IPS-15b (cell line): ENCODE measurements around the gene ZP3.
A peak's percentile ranks its signal among the peaks of the same experiment; 100 is the strongest.
"Not testable (repeated sequence)": the region's sequence is repeated elsewhere in the genome, so short reads cannot be mapped to it uniquely, and the experiment has no call there.

Experiments
- H3K27me3 ChIP-seq: one replicate; pipeline ENCODE4 v1.6.1; 2013; ENCODE audit warnings: low read length; ENCODE audit not compliant: control insufficient read depth, insufficient read depth
- H3K36me3 ChIP-seq: one replicate; pipeline ENCODE4 v1.6.1; 2013; ENCODE audit warnings: low read length; ENCODE audit not compliant: control insufficient read depth, insufficient read depth
- H3K4me1 ChIP-seq: one replicate; pipeline ENCODE4 v1.6.1; 2013; ENCODE audit warnings: mild to moderate bottlenecking, low read length; ENCODE audit not compliant: control insufficient read depth, insufficient read depth
- H3K4me3 ChIP-seq: one replicate; pipeline ENCODE4 v1.5.1; 2013; ENCODE audit warnings: low read depth, low read length
- H3K9ac ChIP-seq: one replicate; pipeline ENCODE4 v1.6.1; 2013; ENCODE audit warnings: low read depth, mild to moderate bottlenecking, low read length
- H3K9me3 ChIP-seq: one replicate; pipeline ENCODE4 v1.6.1; 2013; ENCODE audit warnings: mild to moderate bottlenecking, low read length; ENCODE audit not compliant: control insufficient read depth, insufficient read depth

ZP3 gene

DNA sequence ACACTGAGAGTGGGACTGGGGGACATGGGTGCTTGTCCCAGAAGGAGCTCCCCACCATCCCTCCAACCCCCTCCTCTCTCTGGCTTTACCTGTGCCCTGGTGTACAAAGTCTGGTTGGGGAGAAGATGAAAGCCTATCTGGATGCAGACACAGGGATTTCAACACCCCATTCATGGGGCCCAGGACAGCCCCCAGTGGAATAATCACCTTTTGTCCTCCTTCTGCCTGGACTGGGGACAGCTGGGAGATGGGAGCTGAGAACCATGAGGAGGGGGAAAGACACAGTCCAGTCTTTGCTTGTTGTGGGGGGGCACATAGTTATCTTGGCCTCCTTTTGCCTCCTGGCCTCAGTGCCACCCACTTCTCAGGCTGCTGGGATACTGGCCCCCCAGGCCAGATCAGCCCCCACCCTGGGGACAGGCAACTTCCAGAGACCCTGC, 16.6 kb upstream of the ZP3 start:
- H3K4me1 ChIP-seq: peaks cover 10% of the 10 kb centered on the region
- H3K9me3 ChIP-seq: no peaks in the 10 kb centered on the region
- H3K27me3 ChIP-seq: peaks cover 2% of the 10 kb centered on the region
- no peaks in the 10 kb centered on the region for H3K36me3 ChIP-seq
- no peak overlapping the region for H3K9ac ChIP-seq
- H3K4me3 ChIP-seq: no peak overlapping the region

DNA sequence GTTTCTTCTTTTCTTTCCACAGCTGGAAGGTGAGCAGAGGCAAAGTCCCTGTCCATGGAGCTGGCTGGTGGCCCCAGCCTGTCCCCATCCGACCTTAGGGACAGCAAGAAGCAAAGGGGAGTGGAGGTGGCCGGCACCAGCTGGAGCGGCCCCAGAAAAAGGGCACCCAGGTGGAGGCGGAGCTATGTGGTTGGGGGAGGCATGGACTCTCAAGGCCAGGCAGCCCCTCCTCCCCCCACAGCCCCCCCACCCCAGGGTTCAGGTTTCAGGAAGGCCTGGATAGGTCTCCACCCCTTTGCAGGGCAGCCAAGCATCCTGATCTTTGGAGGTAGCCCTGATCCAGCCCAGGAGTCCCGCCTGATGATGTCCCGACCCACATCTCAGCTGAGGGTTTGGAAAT, 15.2 kb upstream of the ZP3 start, which contains the start of gene SSC4D:
TSS of gene SSC4D (minus strand) at position 161 of the 400 bp plus-strand sequence. CDS start 5,258 bp downstream, outside the sequence.
- peaks cover 7% of the 10 kb centered on the region for H3K4me1 ChIP-seq
- no peaks in the 10 kb centered on the region for H3K9me3 ChIP-seq
- peaks cover 2% of the 10 kb centered on the region for H3K27me3 ChIP-seq
- peak within 1 kb of the TSS; percentile 65 for H3K4me3 ChIP-seq
- no peaks in the 10 kb centered on the region for H3K36me3 ChIP-seq
- H3K9ac ChIP-seq: peak within 1 kb of the TSS; percentile 37

DNA sequence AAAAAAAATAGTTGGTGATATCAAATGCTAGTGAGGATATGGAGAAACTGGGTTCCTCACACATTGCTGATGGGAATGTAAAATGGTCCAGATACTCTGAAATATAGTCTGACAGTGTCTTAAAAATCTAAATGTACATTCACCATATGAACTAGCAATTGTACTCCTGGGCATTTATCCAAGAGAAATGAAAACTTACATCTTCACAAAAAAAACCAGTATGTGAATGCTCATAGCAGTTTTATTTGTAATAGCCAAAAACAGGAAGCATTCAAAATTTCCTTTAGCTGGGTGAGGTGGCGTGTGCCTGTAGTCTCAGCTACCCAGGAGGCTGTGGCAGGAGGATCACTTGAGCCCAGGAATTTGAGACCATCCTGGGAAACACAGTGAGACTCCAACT, 13.1 kb upstream of the ZP3 start:
- H3K9me3 ChIP-seq: no peaks in the 10 kb centered on the region
- H3K36me3 ChIP-seq: no peaks in the 10 kb centered on the region
- H3K4me1 ChIP-seq: peaks cover 7% of the 10 kb centered on the region
- H3K4me3 ChIP-seq: no peak overlapping the region
- peaks cover 2% of the 10 kb centered on the region for H3K27me3 ChIP-seq
- H3K9ac ChIP-seq: no peak overlapping the region

DNA sequence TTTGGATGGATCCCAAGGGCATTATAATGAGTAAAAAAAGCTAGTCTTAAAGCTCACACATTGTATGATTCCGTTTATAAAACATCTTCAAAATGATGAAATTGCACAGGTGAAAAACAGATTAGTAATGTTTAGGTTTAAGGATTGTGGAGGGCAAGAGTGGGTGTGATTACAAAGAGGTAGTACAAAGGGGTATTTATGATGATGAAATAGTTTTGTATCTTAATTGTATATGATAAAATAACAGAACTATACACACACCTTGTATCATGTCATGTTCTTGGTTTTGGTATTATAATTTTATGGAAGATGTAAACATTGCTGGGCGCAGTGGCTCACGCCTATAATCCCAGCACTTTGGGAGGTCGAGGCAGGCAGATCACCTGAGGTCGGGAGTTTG, 12.5 kb upstream of the ZP3 start:
- Histone ChIP-seq H3K27me3 (peaks cover 2% of the 10 kb centered on the region), H3K9ac (no peak overlapping the region), H3K9me3 (no peaks in the 10 kb centered on the region), H3K36me3 (no peaks in the 10 kb centered on the region), H3K4me3 (no peak overlapping the region), H3K4me1 (peaks cover 7% of the 10 kb centered on the region)

DNA sequence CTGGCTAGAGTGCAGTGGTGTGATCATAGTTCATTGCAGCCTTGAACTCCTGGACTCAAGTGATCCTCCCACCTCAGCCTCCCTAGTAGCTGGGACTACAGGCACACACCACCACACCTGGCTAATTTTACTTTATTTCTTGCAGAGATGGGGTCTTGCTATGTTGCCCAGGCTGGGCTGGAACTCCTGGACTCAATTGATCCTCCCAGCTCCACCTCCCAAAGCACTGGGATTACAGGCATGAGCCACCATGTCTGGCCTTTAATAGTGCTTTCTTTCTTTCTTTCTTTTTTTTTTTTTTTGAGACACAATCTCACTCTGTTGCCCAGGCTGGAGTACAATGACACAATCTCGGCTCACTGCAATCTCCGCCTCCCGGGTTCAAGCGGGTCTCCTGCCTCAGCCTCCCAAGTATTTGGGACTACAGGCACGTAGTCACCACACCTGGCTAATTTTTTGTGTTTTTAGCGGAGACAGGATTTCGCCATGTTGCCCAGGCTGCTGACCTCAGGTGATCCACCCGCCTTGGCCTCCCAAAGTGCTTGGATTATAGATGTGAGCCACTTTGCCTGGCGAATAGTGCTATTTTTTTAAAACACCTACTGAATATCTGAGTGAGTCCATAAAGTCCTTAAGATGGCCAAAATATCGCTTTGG, 7.0 kb upstream of the ZP3 start:
- H3K4me3 ChIP-seq, H3K9me3 ChIP-seq, H3K36me3 ChIP-seq, H3K27me3 ChIP-seq, H3K4me1 ChIP-seq, H3K9ac ChIP-seq: not testable (repeated sequence)

DNA sequence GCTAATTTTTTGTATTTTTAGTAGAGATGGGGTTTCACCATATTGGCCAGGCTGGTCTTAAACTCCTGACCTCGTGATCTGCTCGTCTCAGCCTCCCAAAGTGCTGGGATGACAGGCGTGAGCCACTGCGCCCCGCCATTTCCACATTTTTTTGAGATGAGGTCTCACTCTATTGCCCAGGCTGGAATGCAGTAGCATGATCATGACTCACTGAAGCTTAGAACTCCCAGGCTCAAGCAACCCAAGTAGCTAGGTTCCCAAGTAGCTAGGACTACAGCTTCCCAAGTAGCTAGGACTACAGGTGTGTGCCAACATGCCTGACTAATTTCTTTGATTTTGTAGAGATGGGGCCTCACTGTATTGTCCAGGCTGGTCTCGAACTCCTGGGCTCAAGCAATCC, 3.7 kb upstream of the ZP3 start:
- not testable (repeated sequence) for H3K9me3 ChIP-seq, H3K36me3 ChIP-seq, H3K4me3 ChIP-seq, H3K9ac ChIP-seq, H3K4me1 ChIP-seq, H3K27me3 ChIP-seq

DNA sequence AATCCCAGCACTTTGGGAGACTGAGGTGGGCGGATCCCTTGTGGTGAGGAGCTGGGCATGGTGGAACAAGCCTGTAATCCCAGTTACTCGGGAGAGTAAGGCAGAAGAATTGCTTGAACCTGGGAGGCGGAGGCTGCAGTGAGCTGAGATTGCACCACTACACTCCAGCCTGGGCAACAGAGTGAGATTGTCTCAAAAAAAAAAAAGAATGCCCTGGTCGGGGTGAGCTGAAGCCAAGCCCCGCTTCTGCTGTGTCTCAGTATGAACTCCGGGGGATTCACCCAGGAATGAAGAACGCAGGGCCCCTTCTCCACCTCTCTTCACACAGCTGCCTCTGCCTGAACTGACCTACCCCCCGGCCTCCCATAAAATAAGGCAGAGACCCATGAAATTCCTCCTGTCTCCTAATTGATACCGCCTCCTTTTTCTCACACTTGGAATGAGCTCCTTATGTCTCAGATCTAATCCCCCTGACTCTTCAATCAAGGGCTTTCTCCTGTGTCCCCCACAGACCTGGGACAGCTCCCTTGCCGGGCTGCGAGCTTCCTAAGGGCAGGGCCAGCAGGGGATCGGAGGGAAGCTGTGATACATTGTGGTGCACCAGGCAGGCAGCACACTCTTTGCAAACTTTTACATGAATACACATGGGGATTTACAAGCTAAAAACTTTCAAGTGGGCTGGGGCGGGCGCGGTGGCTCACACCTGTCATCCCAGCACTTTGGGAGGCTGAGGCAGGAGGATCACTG, 911 bp upstream of the ZP3 start:
- Histone ChIP-seq H3K27me3 (no peaks in the 10 kb centered on the region), H3K4me3 (no peak overlapping the region), H3K36me3 (no peaks in the 10 kb centered on the region), H3K4me1 (peaks cover 3% of the 10 kb centered on the region), H3K9me3 (no peaks in the 10 kb centered on the region), H3K9ac (no peak overlapping the region)

DNA sequence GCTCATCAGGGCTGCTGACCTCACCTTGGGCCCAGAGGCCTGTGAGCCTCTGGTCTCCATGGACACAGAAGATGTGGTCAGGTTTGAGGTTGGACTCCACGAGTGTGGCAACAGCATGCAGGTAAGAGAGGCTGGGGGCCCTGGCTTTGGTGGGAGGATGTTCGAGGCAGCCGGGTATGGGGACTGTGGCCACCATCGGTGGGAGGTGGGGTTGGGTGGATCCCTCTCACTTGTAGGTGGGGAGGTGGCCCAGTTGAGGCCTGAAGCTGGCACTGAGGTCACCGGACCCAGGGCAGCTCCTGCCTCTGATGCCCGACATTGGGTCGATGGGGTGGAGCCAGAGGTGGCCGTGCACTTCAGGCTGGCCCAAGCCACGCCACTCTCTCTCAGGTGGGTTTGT, 406 bp downstream of the ZP3 start:
- Histone ChIP-seq H3K9me3 (no peaks in the 10 kb centered on the region), H3K36me3 (no peaks in the 10 kb centered on the region), H3K4me3 (no peak overlapping the region), H3K27me3 (no peaks in the 10 kb centered on the region), H3K9ac (no peak overlapping the region), H3K4me1 (peaks cover 3% of the 10 kb centered on the region)

DNA sequence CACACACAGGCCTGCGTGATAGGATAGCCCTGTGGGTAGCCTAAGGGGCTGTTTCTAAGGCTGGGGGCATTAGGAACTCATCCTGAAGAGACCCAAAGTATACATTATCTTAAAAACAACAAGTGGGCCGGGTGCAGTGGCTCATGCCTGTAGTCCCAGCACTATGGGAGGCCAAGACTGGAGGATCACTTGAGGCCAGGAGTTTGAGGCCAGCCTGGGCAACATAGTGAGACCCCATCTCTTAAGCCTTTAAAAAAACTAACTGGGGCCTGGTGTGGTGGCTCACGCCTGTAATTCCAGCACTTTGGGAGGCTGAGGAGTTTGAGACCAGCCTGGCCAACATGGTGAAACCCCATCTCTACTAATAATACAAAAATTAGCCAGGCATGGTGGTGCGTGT, 808 bp downstream of the ZP3 start:
- not testable (repeated sequence) for H3K36me3 ChIP-seq, H3K9me3 ChIP-seq, H3K27me3 ChIP-seq, H3K9ac ChIP-seq, H3K4me1 ChIP-seq, H3K4me3 ChIP-seq

DNA sequence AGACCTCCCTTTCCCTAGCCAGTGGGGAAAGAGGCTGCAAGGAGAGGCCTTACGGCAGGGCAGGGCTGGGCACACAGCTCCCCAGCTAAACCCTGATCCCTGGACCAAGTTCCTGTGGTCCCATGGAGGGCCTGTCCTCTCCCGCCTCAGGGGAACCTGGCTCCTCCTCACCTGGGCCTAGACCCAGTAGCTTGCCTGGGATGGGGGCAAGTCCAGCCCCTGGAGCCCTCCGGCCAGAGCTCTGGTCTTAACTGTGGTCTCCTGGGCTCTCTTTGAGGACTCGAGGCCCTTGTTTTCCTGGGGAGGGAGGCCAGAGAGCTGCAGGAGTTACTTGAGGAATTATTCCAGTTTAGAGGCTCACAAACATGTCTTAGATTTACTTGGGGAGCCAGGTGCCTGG, 1.5 kb downstream of the ZP3 start:
- Histone ChIP-seq H3K4me3 (no peak overlapping the region), H3K4me1 (peaks cover 3% of the 10 kb centered on the region), H3K27me3 (no peaks in the 10 kb centered on the region), H3K36me3 (no peaks in the 10 kb centered on the region), H3K9me3 (no peaks in the 10 kb centered on the region), H3K9ac (no peak overlapping the region)

DNA sequence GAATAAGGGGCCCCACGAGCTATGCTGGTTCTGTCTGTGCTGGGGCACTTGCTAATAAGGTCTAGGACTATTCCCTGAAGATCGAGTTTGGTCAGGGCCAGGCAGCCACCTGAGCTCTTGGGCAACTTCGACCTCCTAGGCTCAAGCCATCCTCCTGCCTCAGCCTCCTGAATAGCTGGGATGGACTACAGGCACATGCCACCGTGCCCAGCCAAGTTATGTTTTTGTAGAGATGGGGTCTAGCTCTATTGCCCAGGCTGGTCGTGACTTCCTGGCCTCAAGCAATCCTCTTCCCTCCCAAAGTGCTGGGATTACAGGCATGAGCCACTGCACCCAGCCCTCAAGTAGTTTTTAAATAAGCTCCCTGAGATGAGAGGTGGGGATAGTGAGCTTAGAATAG, 2.9 kb downstream of the ZP3 start:
- H3K4me3 ChIP-seq: no peak overlapping the region

DNA sequence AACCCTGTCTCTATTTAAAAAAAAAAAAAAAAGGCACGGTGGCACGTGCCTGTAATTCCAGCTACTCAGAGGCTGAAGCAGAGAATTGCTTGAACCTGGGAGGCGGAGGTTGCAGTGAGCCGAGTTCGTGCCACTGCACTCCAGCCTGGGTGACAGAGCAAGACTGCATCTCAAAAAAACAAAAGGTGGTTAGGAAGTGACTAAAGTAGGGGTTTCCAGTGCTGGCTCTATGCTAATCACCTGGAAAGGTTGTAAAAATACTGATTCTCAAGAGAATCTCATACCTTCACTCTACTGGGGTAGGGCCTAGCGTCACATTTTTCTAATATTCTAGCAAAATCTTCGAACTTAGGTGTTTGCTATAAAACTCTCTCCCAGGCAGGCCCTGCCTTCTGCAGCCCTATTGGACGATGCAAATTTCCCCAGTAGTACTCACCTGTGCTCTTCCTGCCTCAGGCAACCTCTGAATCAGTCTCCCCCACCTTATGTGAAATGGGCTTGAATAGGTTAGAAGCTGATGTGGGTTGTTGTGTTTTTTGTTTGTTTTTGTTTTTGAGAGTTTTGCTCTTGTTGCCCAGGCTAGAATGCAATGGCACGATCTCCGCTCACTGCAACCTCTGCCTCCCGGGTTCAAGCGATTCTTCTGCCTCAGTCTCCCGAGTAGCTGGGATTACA, 3.5 kb downstream of the ZP3 start:
- Histone ChIP-seq H3K27me3 (no peaks in the 10 kb centered on the region), H3K9ac (no peak overlapping the region), H3K4me3 (no peak overlapping the region), H3K4me1 (peaks cover 1% of the 10 kb centered on the region), H3K36me3 (no peaks in the 10 kb centered on the region), H3K9me3 (no peaks in the 10 kb centered on the region)

More for the DNA sequence above, 2.9 kb downstream of the ZP3 start:
- H3K36me3 ChIP-seq: no peaks in the 10 kb centered on the region
- no peaks in the 10 kb centered on the region for H3K27me3 ChIP-seq
- H3K9me3 ChIP-seq: no peaks in the 10 kb centered on the region
- H3K4me1 ChIP-seq: peaks cover 3% of the 10 kb centered on the region
- H3K9ac ChIP-seq: no peak overlapping the region
